ENCODE data around the gene CLPTM1.

- TF ChIP-seq EZH2 (IDR thresholded peaks at IDR 0.05; ENCODE audit: low read length) = no peak
- no peak for TF ChIP-seq CTCF (optimal IDR thresholded peaks at IDR 0.05 in 1 of 3, IDR thresholded peaks at IDR 0.05 in 1 of 3, conservative IDR thresholded peaks at IDR 0.05 in 1 of 3; ENCODE audit: extremely low read depth in 1 of 3, insufficient read depth in 2 of 3, low read length in 3 of 3)
Observed at GRCh38 chr19:45027371-45027770, 72.2 kb downstream of the CLPTM1 start.

Measured in keratinocyte (primary cell).